Measurements from ENCODE around the gene ZSWIM2. TPM values are rescaled to one million over a fixed set of nuclear protein-coding genes. Genes with fewer than 3 reads are reported as not detected.

The ZSWIM2 gene
- total RNA-seq, 4 donors from 2014 or later: 0.44 to 0.51 TPM; not detected in 2

- no peak for TF ChIP-seq CTCF (IDR thresholded peaks at IDR 0.05; ENCODE audit: low read depth)
Measured at GRCh38 chr2:186841940-186842339, 7.0 kb downstream of the ZSWIM2 start.

GRCh38 chr2:186835628-186836027, 13.3 kb downstream of the ZSWIM2 start:
- TF ChIP-seq CTCF (IDR thresholded peaks at IDR 0.05; ENCODE audit: low read depth): no peak

- TF ChIP-seq CTCF (IDR thresholded peaks at IDR 0.05; ENCODE audit: low read depth): no peak
Measured at GRCh38 chr2:186827862-186828492, 21.0 kb downstream of the ZSWIM2 start.

GRCh38 chr2:186827411-186827810, 21.6 kb downstream of the ZSWIM2 start:
- no peak for TF ChIP-seq CTCF (IDR thresholded peaks at IDR 0.05; ENCODE audit: low read depth)

GRCh38 chr2:186822323-186822722, 26.6 kb downstream of the ZSWIM2 start:
- TF ChIP-seq CTCF (IDR thresholded peaks at IDR 0.05; ENCODE audit: low read depth): no peak

- no peak for TF ChIP-seq CTCF (IDR thresholded peaks at IDR 0.05; ENCODE audit: low read depth)
Measured at GRCh38 chr2:186820303-186820702, 28.7 kb downstream of the ZSWIM2 start.

- no peak for TF ChIP-seq CTCF (IDR thresholded peaks at IDR 0.05; ENCODE audit: low read depth)
Measured at GRCh38 chr2:186806591-186806990, 42.4 kb downstream of the ZSWIM2 start.

Data from subcutaneous adipose tissue (tissue), 4 donors.